Epithelial cell of proximal tubule (primary cell): Measurements from ENCODE around the gene CKB. TPM values are rescaled to one million over a fixed set of nuclear protein-coding genes. Genes with fewer than 3 reads are reported as not detected.
A peak's percentile ranks its signal among the peaks of the same experiment; 100 is the strongest.

ENCODE experiments used
- DNase-seq: peaks from one replicate; pipeline ENCODE4 v3.0.0-alpha.2; 2011; ENCODE audit warnings: low read depth
- H3K4me3 ChIP-seq: 2 replicates; pipeline ENCODE4 v1.5.1; 2011; ENCODE audit warnings: low read depth, mild to moderate bottlenecking, low read length
- CTCF ChIP-seq: conservative IDR thresholded peaks from 2 replicates; pipeline ENCODE4 v1.5.1; 2012; ENCODE audit warnings: low read depth, mild to moderate bottlenecking, low read length
- total RNA-seq: library from RNA; depleted of rRNA; stranded (reverse); fragments of >200 nt; gene quantifications from 2 replicates; pipeline ENCODE4 v1.2.3, GENCODE V29; 2015

Gene CKB
- total RNA-seq, 1 donor from 2014 or later: 789 TPM

- H3K4me3 ChIP-seq: no peak overlapping the region
- TF ChIP-seq CTCF: no peak
- no peak for DNase-seq
These were observed 22.0 kb upstream of the CKB start for GRCh38 chr14:103544388-103545218.

- TF ChIP-seq CTCF: no peak
- H3K4me3 ChIP-seq: no peak overlapping the region
- no peak for DNase-seq
These were observed 21.2 kb upstream of the CKB start for GRCh38 chr14:103543721-103544387.

- DNase-seq: no peak
- H3K4me3 ChIP-seq: no peak overlapping the region
- TF ChIP-seq CTCF: no peak
These were observed 20.5 kb upstream of the CKB start for GRCh38 chr14:103543140-103543539.

GRCh38 chr14:103542605-103543088, 20.0 kb upstream of the CKB start:
- H3K4me3 ChIP-seq: no peak overlapping the region
- no peak for TF ChIP-seq CTCF
- DNase-seq: no peak

GRCh38 chr14:103541709-103542604, 19.3 kb upstream of the CKB start:
- no peak overlapping the region for H3K4me3 ChIP-seq
- TF ChIP-seq CTCF: peak; percentile 10
- DNase-seq: no peak

- TF ChIP-seq CTCF: no peak
- no peak for DNase-seq
- H3K4me3 ChIP-seq: no peak overlapping the region
These were observed 18.4 kb upstream of the CKB start for GRCh38 chr14:103540821-103541708.
